Ovary (tissue), 3 donors: ENCODE measurements around the gene CPOX.

ENCODE experiments used
- CTCF ChIP-seq, 3 donors: fragments of 450-650 bp in 2 of 3; fragments of 200-600 bp in 1 of 3; IDR thresholded peaks; one replicate each; pipeline versions ENCODE4 v1.5.1 to v1.8.0; 2016 to 2022; ENCODE audit warnings: antibody characterized with exemption in 3 of 3, mild to moderate bottlenecking in 1 of 3
- EP300 ChIP-seq: sonication (generic); formaldehyde crosslinking; IDR thresholded peaks from one replicate; pipeline ENCODE4 v1.6.1; 2017; ENCODE audit warnings: antibody characterized with exemption
- POLR2A ChIP-seq: fragments of 450-650 bp; IDR thresholded peaks from one replicate; pipeline ENCODE4 v1.6.1; 2017; ENCODE audit warnings: antibody characterized with exemption, mild to moderate bottlenecking, moderate library complexity
- donor health status: DM: no; HTN: no; CAD: no.

DNA sequence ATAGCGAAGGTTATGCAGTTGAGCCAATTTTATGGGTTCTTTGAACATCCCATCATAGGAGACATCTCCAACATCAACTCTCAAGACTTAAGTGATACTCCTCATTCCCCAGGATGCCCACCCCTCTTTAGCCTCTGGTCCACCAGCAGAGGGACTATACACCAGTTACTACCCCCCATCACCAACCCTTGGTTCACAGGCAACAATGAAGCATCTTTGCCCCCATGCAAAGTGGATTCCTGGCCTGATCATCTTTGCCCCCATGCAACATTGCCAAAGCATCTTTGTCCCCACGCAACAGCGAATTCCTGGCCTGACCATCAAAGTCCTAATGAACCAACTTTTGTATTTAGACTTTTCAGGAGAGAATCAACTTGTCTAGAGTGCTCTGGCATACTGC, 42.6 kb downstream of the CPOX start:
- TF ChIP-seq CTCF (IDR thresholded peaks at IDR 0.05) (no peak), POLR2A (no peak), EP300 (no peak)
